HG02884 (cell line): ENCODE results near the gene SLC38A8.

ENCODE experiments used
- ATAC-seq: cut with Tn5 transposase; IDR thresholded peaks from one replicate; pipeline ENCODE4 v1.9.1; 2021; ENCODE audit warnings: mild to moderate bottlenecking, moderate library complexity; ENCODE audit not compliant: unreplicated experiment

The SLC38A8 gene

DNA sequence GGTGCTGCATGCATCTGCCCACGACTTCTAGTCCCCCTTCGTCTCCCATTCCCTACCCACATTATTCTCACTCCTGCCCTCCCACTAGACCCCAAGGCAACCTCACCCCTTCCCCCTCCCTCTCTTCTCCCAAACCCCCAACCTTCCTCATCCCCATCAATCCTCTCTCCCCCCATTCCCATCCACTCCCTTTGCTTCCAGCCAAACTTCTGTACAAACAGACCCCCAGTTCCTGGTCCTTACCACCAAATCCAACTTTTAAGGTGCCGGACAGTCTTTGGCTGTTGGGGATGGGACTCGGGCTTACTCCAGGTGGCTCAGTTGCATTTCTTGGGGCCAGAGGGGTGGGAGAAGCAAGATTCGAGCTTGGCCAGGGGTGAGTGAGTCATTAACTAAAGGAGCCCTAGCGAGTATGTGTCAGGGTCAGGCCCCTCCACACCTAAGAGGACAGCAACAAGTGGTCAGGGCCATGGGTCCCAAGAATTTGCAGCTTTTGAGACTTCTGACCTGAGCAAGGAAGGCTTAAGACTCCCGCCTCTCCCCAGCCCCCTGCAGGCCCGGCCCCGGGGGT is at the start of gene SLC38A8:
Gene SLC38A8, minus strand, starts transcription at position 488 of the 571 bp plus-strand sequence. CDS start 638 bp downstream, outside the sequence.
- ATAC-seq: no peak

- no peak for ATAC-seq
Observed at GRCh38 chr16:84091460-84091859, 48.9 kb upstream of the SLC38A8 start.

DNA sequence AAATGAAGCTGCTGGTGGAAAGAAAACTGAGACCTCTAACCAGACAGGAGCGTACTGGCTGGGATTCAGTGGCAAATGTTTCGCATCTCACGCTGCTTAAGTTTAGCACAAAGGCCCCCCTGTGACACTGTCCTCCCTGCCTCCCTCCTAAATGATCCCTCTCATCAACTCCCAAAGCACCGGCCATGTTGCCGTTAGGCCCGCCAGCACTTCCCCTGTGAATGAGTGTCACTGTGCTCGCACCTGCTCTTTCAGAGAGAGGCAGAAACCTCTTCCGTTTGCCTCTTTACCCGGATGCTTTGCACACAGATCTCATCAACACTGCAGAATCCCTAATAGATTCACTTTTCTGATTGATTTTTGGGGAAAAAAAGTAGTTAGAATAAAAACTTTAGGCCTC is 47.6 kb upstream of the SLC38A8 start:
- no peak for ATAC-seq

GRCh38 chr16:84088695-84089395 is 46.2 kb upstream of the SLC38A8 start:
- peak; percentile 78 for ATAC-seq

GRCh38 chr16:84087466-84088151 is 45.0 kb upstream of the SLC38A8 start:
- no peak for ATAC-seq

DNA sequence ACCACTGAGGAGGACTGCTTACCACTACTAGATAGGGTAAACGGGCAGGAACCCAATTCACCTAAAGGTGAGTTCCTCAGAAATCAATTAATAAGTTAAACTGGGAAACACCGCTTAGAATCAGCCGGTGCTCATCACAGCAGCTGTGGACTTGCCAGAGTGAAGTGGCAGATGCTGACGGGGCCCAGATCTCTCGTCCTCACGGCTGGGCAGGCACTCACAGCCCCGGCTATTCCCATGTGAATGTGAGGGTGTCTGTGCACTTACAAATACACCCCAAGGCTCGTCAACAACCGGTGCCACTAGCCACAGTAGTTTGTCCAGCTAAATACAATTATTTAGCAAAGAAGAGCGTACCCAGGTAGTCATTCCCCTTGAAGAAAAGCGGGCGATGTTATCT is 44.4 kb upstream of the SLC38A8 start:
- no peak for ATAC-seq

GRCh38 chr16:84086341-84086740 is 43.7 kb upstream of the SLC38A8 start:
- ATAC-seq: no peak

DNA sequence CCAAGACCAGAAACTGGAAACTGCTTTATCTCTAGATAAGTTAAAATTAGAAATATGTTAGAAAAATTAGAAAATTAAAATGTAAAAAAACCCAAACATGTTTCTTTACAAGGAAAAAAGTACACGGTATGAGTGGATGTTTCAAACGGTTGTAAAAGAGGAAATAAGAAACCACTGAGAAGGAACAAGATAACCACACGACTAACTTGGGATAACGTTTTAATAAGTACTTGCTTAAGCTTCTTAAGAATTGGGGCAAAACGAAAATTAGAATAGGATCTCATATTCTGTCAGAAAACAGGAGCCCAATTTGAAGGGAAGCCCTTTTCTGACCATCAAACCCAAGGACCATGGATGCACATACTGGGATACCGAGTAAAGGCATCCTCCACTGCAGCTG is 43.2 kb upstream of the SLC38A8 start:
- ATAC-seq: no peak

DNA sequence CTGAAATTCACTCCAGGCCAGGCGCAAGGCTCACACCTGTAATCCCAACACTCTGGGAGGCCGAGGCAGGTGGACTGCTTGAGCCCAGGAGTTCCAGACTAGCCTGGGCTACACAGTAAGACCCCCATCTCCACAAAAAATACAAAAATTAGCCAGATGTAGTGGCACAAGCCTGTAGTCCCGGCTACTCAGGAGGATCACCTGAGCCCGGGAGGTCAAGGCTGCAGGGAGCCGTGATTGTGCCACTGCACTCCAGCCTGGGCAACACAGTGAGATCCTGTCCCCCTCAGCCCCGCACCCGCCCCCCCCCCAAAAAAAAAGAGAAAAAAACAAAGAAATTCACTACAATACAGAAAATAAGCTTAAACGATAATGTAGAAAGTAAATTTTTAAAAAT is 42.7 kb upstream of the SLC38A8 start:
- no peak for ATAC-seq

GRCh38 chr16:84084570-84085270 is 42.1 kb upstream of the SLC38A8 start:
- no peak for ATAC-seq

DNA sequence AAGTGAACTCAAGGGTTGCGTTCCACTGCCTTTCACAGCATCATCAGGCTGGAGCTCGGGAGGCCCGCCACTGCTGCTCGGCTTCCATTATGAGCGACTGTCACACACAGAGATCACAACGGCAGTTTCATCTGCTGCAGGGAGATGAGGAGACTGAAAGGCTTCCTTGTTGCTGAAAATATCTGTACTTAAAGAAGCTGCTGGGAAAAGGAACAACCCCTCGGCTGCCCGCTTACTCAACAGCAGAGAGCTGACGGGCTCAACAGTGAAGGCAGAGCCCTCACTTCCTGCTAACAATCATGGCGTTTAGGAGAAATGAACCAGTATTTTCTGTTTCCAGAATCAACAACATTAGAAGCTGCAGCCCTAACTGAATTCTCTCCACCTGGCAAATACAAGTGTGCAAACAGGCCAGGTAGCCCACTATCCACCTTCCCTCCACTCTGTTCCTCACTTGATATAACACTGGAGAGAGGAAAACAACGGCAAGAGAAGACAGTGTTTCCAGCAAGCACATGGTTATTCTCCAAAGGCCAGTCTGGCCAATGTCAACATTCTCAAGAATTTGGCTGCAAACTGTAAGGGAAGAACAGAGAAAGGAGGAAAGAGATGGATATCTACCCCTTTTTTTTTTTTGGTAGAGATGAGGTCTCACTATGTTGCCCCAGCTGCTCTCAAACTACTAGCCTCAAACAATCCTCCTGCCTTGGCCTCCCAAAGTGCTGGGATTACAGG is 40.4 kb upstream of the SLC38A8 start:
- ATAC-seq: no peak

DNA sequence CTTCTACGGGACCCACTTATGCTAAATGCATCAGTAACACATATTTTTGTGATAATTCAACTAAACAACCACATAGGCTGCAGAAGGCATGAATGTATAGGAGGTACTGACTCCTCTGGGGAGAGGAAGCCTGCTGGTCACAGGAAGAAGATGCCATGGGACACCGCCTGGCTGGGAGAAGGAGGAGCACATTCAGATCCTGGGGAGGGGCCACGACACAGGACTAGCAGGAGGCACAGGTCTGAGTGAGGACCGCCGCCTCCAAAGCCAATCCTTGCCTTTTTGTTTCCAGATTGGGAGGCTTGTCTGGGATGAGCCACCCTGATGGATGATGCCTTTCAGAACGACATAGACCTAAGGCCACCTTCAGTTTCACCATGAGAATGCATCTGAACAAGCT is 39.5 kb upstream of the SLC38A8 start:
- ATAC-seq: no peak

DNA sequence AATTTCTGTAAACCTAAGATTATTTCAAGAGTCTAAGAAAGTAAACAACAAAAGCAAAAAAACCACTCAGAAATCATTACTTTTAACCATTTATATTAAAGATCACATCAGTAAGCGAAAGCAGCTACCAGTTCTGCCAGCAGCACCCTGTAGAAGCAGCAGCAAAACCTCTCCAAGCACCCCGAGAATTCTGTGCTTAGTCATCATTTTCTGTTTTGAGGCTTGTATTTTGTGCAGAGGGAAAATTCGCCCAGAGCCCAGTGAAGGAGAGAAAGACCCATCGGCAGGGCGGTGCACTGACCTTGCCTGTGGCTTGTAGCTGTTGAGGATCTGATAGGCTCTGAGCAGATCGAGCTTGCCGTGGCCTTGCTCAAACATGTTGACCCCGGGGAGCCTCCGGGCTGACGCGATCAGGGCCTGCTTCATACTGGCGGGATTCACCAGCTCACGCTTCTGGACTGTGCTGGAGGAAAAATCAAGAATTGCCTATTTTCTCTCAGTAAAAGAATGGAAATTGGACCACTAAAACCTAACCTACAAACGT is 38.9 kb upstream of the SLC38A8 start:
- ATAC-seq: no peak

- no peak for ATAC-seq
Observed at GRCh38 chr16:84080813-84081212, 38.2 kb upstream of the SLC38A8 start.

GRCh38 chr16:84080378-84080777 is 37.8 kb upstream of the SLC38A8 start:
- ATAC-seq: no peak

DNA sequence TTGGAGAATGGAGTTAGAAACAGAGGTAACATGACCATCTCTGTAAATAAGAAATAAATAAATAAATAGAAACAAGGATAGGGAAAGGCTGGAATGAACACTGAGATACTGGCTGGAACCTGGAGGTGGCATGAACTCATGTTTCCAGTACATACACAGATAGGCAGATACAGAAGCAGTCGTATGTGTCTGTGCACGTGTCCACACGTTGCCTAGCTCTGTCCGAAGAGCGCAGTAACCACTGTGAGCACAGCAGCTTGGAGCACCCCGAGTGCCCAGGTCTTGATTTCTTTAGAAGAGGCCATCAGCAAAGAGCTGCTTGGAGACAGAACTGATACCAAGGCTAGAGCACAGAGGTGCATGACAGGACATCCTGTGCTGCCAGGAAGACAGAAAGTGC is 37.1 kb upstream of the SLC38A8 start:
- no peak for ATAC-seq

DNA sequence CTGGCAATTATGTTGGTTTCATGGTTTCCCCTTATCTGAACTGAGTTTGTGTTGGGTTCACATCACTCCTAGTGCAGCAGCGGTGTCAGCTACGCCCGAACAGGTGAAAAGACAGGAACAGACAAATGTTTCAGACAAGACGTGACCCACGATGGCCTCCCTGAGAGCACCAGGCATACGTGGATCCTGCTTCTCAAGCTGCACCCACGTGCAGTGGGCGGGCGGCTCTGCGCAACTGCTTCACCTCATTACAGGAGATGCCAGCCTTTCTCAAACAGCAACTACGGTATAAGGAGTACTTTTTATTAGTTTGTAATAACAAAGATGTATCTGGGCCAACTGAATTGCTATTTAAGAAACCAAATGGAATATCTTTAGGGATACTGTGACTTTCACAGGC is 32.8 kb upstream of the SLC38A8 start:
- no peak for ATAC-seq

DNA sequence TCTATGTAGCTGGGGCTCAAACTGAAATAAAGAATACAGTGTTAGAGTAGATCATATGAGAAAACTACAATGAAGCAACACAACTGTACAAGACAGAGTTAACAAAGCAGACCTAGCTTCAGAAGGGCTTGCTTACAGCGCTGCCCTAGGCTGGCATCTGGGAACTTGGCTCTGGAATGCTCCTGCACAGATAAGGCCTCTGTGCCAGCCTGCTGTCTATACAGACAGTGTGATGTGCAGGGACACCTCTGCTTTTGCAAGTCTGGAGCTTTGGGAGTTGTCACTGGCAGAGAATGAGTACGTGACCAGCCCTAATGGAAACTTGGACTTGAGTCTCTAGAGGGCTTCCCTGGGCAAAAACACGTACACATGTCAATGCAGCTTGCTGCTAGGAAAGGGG is 32.1 kb upstream of the SLC38A8 start:
- ATAC-seq: no peak

GRCh38 chr16:84072014-84072413 is 29.4 kb upstream of the SLC38A8 start:
- ATAC-seq: no peak

DNA sequence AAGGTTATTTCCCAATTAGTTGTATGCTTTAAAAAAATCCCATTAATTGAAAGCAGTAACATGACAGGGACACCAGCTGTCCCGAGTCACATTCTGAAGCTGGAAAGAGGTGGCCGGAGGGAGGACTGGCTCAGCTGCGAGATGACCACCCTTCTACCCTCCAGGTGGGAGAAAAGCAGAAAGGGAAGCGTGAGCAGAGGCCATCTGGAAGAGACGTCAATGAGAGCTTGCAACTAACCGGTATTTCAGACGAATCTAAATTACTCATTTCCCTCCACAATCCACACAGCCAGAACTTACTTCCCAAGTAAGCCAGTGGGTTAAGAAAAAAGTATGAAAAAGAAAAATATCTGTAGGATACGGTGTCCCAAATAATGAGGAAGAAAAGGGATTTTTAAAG is 28.5 kb upstream of the SLC38A8 start:
- no peak for ATAC-seq

- no peak for ATAC-seq
Observed at GRCh38 chr16:84069540-84069939, 26.9 kb upstream of the SLC38A8 start.
